Chondrocyte (in vitro differentiated cells): ENCODE data around the gene ISG15. TPM values are rescaled to one million over a fixed set of nuclear protein-coding genes. Genes with fewer than 3 reads are reported as not detected.
A peak's percentile ranks its signal among the peaks of the same experiment; 100 is the strongest.

ENCODE experiments used
- DNase-seq: peaks from one replicate; pipeline ENCODE4 v3.0.0; 2021; ENCODE audit warnings: mixed read lengths, low spot score
- H3K27ac Mint-ChIP-seq: one replicate; pipeline ENCODE4 v1.8.0; 2021; ENCODE audit warnings: mild to moderate bottlenecking, moderate library complexity, mixed read lengths; ENCODE audit not compliant: unreplicated experiment
- H3K27me3 Mint-ChIP-seq: 2 replicates; pipeline ENCODE4 v1.8.0; 2021; ENCODE audit warnings: low read depth, mixed read lengths
- H3K36me3 Mint-ChIP-seq: 2 replicates; pipeline ENCODE4 v1.8.0; 2021; ENCODE audit warnings: low read depth, mixed read lengths
- H3K4me1 Mint-ChIP-seq: 2 replicates; pipeline ENCODE4 v1.8.0; 2021; ENCODE audit warnings: low read depth, mild to moderate bottlenecking, mixed read lengths
- H3K4me3 Mint-ChIP-seq: one replicate; pipeline ENCODE4 v1.8.0; 2021; ENCODE audit warnings: mild to moderate bottlenecking, moderate library complexity, mixed read lengths; ENCODE audit not compliant: unreplicated experiment
- H3K9me3 Mint-ChIP-seq: 2 replicates; pipeline ENCODE4 v1.8.0; 2021; ENCODE audit warnings: low read depth, mixed read lengths
- long read RNA-seq: library from polyadenylated mRNA; stranded (forward); transcript quantifications from one replicate; pipeline ENCODE4 v2.0.0, GENCODE V29; 2021
- total RNA-seq: library from RNA; stranded (reverse); gene quantifications from 3 replicates; pipeline ENCODE4 v1.2.1, GENCODE V29; 2021
- TF ChIP-seq, protein P1 (sequence below): fragments of 200-600 bp; sonication (generic); IDR thresholded peaks from 2 replicates; pipeline ENCODE4 v1.5.0; 2021; ENCODE audit warnings: antibody characterized with exemption, mild to moderate bottlenecking, moderate library complexity

The ISG15 gene
- total RNA-seq = 28.5 to 42.8 TPM (median 42.2 TPM) in 3 replicates
- long read RNA-seq, transcript ISG15-201 (2 exons, 711 nt) = major isoform, 48 of 48 reads
- long read RNA-seq, partial matches to known transcripts = 0 of 48 reads
- long read RNA-seq, other reads (novel, unspliced or antisense) = 0 of 48 reads

DNA sequence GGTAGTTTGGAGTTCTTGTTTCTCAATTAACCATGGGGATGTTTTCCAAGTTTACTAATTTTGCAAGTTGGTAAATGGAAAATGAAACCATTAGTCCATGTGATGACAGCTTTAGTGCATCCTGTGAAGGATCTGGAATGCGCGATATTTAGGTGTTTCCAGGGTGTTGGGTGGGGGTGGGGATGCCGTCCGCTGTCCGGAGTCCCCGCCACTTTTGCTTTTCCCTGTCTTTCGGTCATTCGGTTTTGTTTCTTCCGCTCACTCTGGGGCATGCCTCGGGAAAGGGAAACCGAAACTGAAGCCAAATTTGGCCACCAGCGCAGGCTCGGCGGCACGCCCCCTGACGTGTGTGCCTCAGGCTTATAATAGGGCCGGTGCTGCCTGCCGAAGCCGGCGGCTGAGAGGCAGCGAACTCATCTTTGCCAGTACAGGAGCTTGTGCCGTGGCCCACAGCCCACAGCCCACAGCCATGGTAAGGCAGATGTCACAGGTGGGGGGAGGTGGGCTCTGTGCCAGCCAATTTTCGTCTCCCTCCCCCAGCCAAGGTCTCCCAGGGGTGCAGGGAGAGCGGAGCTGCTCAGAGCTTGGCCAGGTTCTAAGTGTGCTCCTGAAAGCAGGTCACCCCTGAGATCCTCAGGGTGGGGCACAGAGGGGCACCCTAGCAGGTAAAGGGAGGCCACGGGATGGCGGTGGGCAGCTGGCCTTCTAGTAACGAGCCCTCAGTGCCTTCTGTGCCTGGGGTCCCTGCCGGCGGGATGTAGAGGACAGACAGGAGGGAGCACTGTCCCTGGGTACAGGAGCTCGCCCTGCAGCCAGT is at the start of gene ISG15:
Gene ISG15, plus strand, starts transcription at position 393 of the 817 bp plus-strand sequence. Its CDS starts 77 bp downstream, at position 470.
- H3K9me3 Mint-ChIP-seq = no peaks in the 10 kb centered on the region
- TF ChIP-seq, protein P1, sequence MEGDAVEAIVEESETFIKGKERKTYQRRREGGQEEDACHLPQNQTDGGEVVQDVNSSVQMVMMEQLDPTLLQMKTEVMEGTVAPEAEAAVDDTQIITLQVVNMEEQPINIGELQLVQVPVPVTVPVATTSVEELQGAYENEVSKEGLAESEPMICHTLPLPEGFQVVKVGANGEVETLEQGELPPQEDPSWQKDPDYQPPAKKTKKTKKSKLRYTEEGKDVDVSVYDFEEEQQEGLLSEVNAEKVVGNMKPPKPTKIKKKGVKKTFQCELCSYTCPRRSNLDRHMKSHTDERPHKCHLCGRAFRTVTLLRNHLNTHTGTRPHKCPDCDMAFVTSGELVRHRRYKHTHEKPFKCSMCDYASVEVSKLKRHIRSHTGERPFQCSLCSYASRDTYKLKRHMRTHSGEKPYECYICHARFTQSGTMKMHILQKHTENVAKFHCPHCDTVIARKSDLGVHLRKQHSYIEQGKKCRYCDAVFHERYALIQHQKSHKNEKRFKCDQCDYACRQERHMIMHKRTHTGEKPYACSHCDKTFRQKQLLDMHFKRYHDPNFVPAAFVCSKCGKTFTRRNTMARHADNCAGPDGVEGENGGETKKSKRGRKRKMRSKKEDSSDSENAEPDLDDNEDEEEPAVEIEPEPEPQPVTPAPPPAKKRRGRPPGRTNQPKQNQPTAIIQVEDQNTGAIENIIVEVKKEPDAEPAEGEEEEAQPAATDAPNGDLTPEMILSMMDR = no peak
- peaks cover 2% of the 10 kb centered on the region for H3K36me3 Mint-ChIP-seq
- H3K27ac Mint-ChIP-seq = peak within 1 kb of the TSS; percentile 96
- no peaks in the 10 kb centered on the region for H3K27me3 Mint-ChIP-seq
- peak within 1 kb of the TSS; percentile 86 for H3K4me3 Mint-ChIP-seq
- no peak for DNase-seq
- H3K4me1 Mint-ChIP-seq = peaks cover 22% of the 10 kb centered on the region

DNA sequence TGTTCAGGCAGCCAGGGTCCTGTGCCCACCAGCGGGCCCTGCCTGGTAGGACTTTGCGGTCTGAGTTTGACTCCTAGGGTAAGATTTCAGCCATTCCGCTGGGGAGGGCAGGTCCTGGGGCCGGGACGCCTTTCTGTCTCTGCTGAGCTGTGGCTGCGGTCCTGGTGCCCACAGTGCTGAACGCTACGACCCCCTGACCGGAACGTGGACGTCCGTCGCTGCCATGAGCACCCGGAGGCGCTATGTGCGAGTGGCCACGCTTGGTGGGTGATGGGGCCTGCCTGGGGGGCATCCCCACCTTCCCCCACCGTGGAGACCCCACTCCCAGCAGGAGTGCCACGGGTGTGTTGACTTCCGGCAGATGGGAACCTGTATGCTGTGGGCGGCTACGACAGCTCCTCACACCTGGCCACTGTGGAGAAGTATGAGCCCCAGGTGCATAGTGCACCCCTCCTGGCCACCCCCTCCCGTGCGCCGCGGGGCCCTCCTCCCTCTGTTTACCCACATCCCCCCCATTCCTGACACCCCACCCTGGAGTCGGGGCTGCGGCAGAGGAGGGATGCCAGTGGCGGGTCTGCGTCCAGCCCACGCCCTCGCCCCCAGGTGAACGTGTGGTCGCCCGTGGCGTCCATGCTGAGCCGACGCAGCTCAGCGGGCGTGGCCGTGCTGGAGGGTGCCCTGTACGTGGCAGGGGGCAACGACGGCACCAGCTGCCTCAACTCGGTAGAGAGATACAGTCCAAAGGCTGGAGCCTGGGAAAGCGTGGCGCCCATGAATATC is 49.4 kb upstream of the ISG15 start:
- Mint-ChIP-seq H3K4me3 (no peak overlapping the region), H3K9me3 (no peaks in the 10 kb centered on the region), H3K4me1 (peaks cover 10% of the 10 kb centered on the region), H3K36me3 (no peaks in the 10 kb centered on the region), H3K27me3 (no peaks in the 10 kb centered on the region), H3K27ac (no peak overlapping the region)
- TF ChIP-seq, protein P1 = no peak
- DNase-seq = no peak

DNA sequence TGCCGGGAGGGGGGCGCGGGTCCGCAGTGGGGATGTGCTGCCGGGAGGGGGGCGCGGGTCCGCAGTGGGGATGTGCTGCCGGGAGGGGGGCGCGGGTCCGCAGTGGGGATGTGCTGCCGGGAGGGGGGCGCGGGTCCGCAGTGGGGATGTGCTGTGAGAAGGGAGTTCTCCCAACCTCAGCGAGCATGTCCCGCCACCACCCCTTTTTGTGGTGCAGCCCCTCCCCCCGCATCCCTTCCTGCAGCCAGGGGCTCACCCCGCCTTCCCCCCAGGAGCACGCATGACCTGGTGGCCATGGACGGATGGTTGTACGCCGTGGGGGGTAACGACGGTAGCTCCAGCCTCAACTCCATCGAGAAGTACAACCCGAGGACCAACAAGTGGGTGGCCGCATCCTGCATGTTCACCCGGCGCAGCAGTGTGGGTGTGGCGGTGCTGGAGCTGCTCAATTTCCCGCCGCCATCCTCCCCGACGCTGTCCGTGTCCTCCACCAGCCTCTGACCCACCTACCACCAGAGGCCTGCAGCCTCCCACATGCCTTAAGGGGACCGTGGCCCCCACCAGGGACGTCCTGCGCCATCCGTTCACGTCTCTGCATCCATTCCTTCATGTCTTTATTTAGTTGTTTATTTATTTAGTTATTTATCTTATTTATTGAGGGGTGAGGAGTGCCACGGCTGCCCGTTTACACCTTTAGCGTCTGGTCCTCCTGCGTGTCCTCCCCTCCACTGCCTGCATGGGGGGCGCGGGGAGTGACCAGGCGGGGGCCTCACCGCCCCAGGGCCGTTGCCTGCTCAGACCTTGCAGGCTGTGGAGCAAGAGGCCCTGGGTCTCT is 48.4 kb upstream of the ISG15 start:
- Mint-ChIP-seq H3K27ac (no peak overlapping the region), H3K27me3 (peaks cover 2% of the 10 kb centered on the region), H3K9me3 (no peaks in the 10 kb centered on the region), H3K4me3 (no peak overlapping the region), H3K4me1 (peaks cover 10% of the 10 kb centered on the region), H3K36me3 (no peaks in the 10 kb centered on the region)
- TF ChIP-seq, protein P1 = no peak
- DNase-seq = no peak

DNA sequence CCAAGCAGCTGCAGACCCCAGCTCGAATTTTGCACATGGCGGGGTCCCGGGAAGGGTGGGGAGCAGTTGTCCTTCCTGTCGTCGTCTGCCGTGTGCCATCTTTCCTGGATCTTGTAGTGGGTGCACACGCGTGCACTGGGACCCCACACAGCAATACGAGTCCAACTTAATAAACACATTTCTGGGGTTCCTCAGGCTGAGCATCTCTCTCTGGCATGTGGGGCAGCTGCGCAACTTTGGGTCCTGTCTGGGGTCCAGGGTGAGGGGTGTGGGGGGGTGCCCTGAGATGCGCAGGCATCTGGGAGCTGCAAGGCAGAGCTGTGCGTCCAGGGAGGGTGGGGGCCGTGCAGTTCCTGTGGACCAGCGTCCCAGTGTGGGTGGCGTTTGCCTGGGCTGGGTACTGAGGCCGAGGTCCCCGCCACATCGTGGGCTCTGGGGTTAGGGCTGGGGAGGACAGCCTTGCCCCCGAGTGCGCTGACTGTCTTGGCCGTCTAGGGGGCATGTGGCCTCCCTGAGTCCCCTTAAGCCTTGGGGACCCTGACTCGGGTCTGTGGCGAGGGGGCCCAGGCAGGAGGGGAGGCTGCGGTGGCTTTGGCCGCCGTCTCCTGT is 47.7 kb upstream of the ISG15 start:
- H3K27ac Mint-ChIP-seq = no peak overlapping the region
- DNase-seq = no peak
- no peaks in the 10 kb centered on the region for H3K9me3 Mint-ChIP-seq
- TF ChIP-seq, protein P1 = no peak
- H3K27me3 Mint-ChIP-seq = peaks cover 2% of the 10 kb centered on the region
- H3K4me1 Mint-ChIP-seq = peaks cover 10% of the 10 kb centered on the region
- no peak overlapping the region for H3K4me3 Mint-ChIP-seq
- H3K36me3 Mint-ChIP-seq = no peaks in the 10 kb centered on the region
